Smooth muscle cell (in vitro differentiated cells): ENCODE data around the gene OCSTAMP. TPM values are rescaled to one million over a fixed set of nuclear protein-coding genes. Genes with fewer than 3 reads are reported as not detected.

ENCODE experiments used
- DNase-seq: peaks from one replicate; lab custom pipeline; 2025; ENCODE audit not compliant: unreplicated experiment; lab: John Stamatoyannopoulos, UW
- H2AFZ ChIP-seq: fragments of 200-600 bp; sonication (generic); 2 replicates; pipeline ENCODE4 v1.6.0; 2016; ENCODE audit warnings: antibody characterized with exemption, low read depth, mild to moderate bottlenecking
- H3F3A ChIP-seq: fragments of 200-600 bp; sonication (generic); 2 replicates; pipeline ENCODE4 v1.6.0; 2017; ENCODE audit warnings: antibody characterized with exemption, low read depth
- H3K27ac ChIP-seq: fragments of 200-600 bp; sonication (generic); 2 replicates; pipeline ENCODE4 v1.5.1; 2016; ENCODE audit warnings: low read depth, mild to moderate bottlenecking
- H3K27me3 ChIP-seq: fragments of 200-600 bp; sonication (generic); 2 replicates; pipeline ENCODE4 v1.6.1; 2016; ENCODE audit warnings: low read depth, mild to moderate bottlenecking
- H3K36me3 ChIP-seq: fragments of 200-600 bp; sonication (generic); 2 replicates; pipeline ENCODE4 v1.5.1; 2016; ENCODE audit warnings: low read depth
- H3K4me1 ChIP-seq: fragments of 200-600 bp; sonication (generic); 2 replicates; pipeline ENCODE4 v1.5.1; 2016; ENCODE audit warnings: low read depth
- H3K4me2 ChIP-seq: fragments of 200-600 bp; sonication (generic); 2 replicates; pipeline ENCODE4 v1.6.0; 2016; ENCODE audit warnings: mild to moderate bottlenecking
- H3K4me3 ChIP-seq: fragments of 200-600 bp; sonication (generic); 2 replicates; pipeline ENCODE4 v1.5.1; 2016; ENCODE audit warnings: mild to moderate bottlenecking
- H3K79me2 ChIP-seq: fragments of 200-600 bp; sonication (generic); 2 replicates; pipeline ENCODE4 v1.6.0; 2016; ENCODE audit warnings: low read depth, mild to moderate bottlenecking
- H3K9ac ChIP-seq: fragments of 200-600 bp; sonication (generic); 2 replicates; pipeline ENCODE4 v1.6.0; 2016; ENCODE audit warnings: low read depth
- H3K9me3 ChIP-seq: fragments of 200-600 bp; sonication (generic); replicated peaks from 2 replicates; pipeline ENCODE4 v1.5.1; 2016; ENCODE audit warnings: low read depth
- H4K20me1 ChIP-seq: fragments of 200-600 bp; sonication (generic); 2 replicates; pipeline ENCODE4 v1.6.0; 2016; ENCODE audit warnings: low read depth
- WGBS: methylation state at CpG from one replicate; pipeline ENCODE4 v1.1.7; 2016; ENCODE audit warnings: low lambda C conversion rate; 5-methylcytosine and 5-hydroxymethylcytosine counted together
- polyA plus RNA-seq: library from polyadenylated mRNA; unstranded; fragments of >200 nt; fragmentation: Nextera tagmentation; extraction: Ambion mirVana; gene quantifications from 2 replicates; pipeline ENCODE4 v1.2.1, GENCODE V29; 2016
- total RNA-seq: library from RNA; depleted of rRNA; stranded (reverse); fragments of >200 nt; gene quantifications from 2 replicates; pipeline ENCODE4 v1.2.3, GENCODE V29; 2014
- TF ChIP-seq, protein P1 (sequence below): fragments of 200-600 bp; sonication (generic); IDR thresholded peaks from 2 replicates; pipeline ENCODE4 v1.5.1; 2017; ENCODE audit warnings: borderline replicate concordance, mild to moderate bottlenecking, antibody characterized with exemption; ENCODE audit not compliant: insufficient read depth, poor library complexity, severe bottlenecking

Gene OCSTAMP
- total and polyA plus RNA-seq, 2 experiments from 2014 or later = not detected

DNA sequence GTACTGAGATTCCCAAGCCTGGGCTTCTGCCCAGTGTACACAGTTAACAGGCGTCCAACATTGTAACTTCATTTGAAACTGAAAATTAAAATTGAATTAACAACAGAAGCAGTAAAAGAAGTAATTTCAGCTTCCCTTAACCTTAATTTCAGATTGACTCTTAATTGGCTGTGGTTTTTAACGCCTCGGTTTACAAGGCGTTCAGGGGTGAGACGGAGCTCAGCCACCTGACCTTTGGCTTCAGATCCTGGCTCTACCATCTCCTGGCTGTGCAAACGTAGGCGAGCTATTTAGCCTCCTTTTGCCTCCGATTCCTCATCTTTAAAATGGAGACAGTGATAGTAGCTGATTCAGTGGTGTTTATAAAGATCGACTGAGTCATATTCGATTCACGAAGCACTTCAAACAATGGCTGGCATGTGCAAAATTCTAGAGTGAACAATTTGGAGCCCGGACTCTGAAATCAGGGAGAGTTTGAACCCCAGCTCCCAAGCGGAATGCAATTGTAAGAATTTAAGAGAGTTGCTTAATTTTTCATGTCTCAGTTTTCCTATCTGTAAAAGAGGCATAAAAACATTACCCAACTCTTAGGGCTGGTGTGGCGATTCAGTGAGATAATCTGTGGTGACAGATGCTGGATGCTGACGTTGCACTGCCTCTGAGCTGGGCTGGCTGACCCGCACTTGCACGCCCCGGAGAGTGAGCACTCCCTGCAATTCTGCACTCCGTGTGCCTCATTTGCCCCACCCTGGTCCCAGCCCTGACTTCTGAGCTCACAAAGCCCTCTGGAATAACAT is 23.5 kb upstream of the OCSTAMP start:
- DNase-seq = no peak
- TF ChIP-seq, protein P1, sequence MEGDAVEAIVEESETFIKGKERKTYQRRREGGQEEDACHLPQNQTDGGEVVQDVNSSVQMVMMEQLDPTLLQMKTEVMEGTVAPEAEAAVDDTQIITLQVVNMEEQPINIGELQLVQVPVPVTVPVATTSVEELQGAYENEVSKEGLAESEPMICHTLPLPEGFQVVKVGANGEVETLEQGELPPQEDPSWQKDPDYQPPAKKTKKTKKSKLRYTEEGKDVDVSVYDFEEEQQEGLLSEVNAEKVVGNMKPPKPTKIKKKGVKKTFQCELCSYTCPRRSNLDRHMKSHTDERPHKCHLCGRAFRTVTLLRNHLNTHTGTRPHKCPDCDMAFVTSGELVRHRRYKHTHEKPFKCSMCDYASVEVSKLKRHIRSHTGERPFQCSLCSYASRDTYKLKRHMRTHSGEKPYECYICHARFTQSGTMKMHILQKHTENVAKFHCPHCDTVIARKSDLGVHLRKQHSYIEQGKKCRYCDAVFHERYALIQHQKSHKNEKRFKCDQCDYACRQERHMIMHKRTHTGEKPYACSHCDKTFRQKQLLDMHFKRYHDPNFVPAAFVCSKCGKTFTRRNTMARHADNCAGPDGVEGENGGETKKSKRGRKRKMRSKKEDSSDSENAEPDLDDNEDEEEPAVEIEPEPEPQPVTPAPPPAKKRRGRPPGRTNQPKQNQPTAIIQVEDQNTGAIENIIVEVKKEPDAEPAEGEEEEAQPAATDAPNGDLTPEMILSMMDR = no peak
- WGBS = 94% methylated on average over 19 of the region's 19 CpGs

DNA sequence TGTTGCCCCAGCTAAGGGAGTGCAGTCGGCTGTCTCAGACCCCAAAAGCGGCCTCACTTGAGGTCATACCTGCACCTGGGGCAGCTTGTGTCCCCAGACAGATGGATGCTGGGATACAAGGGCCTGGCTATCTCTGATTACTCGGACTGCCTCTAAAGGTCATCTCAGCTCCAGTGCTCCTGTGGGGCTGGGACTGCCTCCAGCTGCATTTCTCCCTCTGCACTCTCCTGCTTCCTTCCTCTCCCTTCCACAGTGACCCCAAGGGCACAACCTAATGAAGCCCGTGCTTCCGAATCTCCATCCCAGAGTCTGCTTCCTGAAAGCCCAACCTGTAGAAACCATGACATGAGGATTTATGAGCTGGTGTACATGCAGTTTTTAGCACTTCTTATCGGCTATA is 22.8 kb upstream of the OCSTAMP start:
- H3K9ac ChIP-seq = no peak overlapping the region
- H3K27ac ChIP-seq = no peak overlapping the region
- H3K4me1 ChIP-seq = no peaks in the 10 kb centered on the region
- H3F3A ChIP-seq = no peaks in the 10 kb centered on the region
- no peaks in the 10 kb centered on the region for H4K20me1 ChIP-seq
- H3K9me3 ChIP-seq = no peaks in the 10 kb centered on the region
- 85% methylated on average over 6 of the region's 6 CpGs for WGBS
- H3K36me3 ChIP-seq = no peaks in the 10 kb centered on the region
- no peaks in the 10 kb centered on the region for H3K27me3 ChIP-seq
- no peak overlapping the region for H2AFZ ChIP-seq
- TF ChIP-seq, protein P1 = no peak
- no peak overlapping the region for H3K4me2 ChIP-seq
- no peak overlapping the region for H3K4me3 ChIP-seq
- DNase-seq = no peak
- no peaks in the 10 kb centered on the region for H3K79me2 ChIP-seq

More for the DNA sequence above, 23.5 kb upstream of the OCSTAMP start:
- Histone ChIP-seq H3K9me3 (no peaks in the 10 kb centered on the region), H3K4me1 (no peaks in the 10 kb centered on the region), H3K9ac (no peak overlapping the region), H3F3A (no peaks in the 10 kb centered on the region), H3K4me2 (no peak overlapping the region), H3K27me3 (no peaks in the 10 kb centered on the region), H3K79me2 (no peaks in the 10 kb centered on the region), H3K4me3 (no peak overlapping the region), H3K36me3 (no peaks in the 10 kb centered on the region), H4K20me1 (no peaks in the 10 kb centered on the region), H2AFZ (no peak overlapping the region), H3K27ac (no peak overlapping the region)

GRCh38 chr20:46572790-46573189 is 22.3 kb upstream of the OCSTAMP start:
- Histone ChIP-seq H3K27ac (no peak overlapping the region), H3K79me2 (no peaks in the 10 kb centered on the region), H3K9me3 (no peaks in the 10 kb centered on the region), H3K27me3 (no peaks in the 10 kb centered on the region), H2AFZ (no peak overlapping the region), H3K4me3 (no peak overlapping the region), H3K4me1 (no peaks in the 10 kb centered on the region), H3K36me3 (no peaks in the 10 kb centered on the region), H3K9ac (no peak overlapping the region), H3F3A (no peaks in the 10 kb centered on the region), H3K4me2 (no peak overlapping the region), H4K20me1 (no peaks in the 10 kb centered on the region)
- TF ChIP-seq, protein P1 = no peak
- 88% methylated on average over 3 of the region's 3 CpGs for WGBS
- no peak for DNase-seq

DNA sequence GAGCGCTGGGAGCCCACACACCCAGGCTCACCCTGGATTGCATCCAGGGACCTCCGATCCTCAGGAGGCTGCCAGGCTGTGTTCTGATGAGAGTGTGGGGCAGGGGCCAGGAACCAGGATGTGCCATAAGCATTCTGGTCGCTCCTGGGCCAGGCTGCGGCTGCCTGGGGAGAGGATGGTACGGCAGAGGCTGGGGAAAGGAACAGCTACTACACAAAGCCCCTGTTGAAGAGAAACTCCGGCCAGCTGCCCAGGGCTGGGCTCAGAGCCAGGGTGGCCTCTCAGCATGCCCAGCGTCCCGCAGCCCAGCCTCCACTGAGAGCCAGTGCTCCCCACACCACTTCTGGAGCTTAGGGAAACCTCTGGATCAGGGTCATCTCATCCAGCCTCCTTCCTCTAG is 21.7 kb upstream of the OCSTAMP start:
- Histone ChIP-seq H4K20me1 (no peaks in the 10 kb centered on the region), H2AFZ (no peak overlapping the region), H3K9ac (no peak overlapping the region), H3K79me2 (no peaks in the 10 kb centered on the region), H3K4me2 (no peak overlapping the region), H3K4me3 (no peak overlapping the region), H3K9me3 (no peaks in the 10 kb centered on the region), H3K36me3 (no peaks in the 10 kb centered on the region), H3K4me1 (no peaks in the 10 kb centered on the region), H3F3A (no peaks in the 10 kb centered on the region), H3K27me3 (no peaks in the 10 kb centered on the region), H3K27ac (no peak overlapping the region)
- TF ChIP-seq, protein P1 = no peak
- DNase-seq = no peak
- 82% methylated on average over 8 of the region's 8 CpGs for WGBS
